Subcutaneous adipose tissue (tissue), 4 donors: ENCODE results near the gene IL18RAP. TPM values are rescaled to one million over a fixed set of nuclear protein-coding genes. Genes with fewer than 3 reads are reported as not detected.

Experiments used
- small RNA-seq: library from RNA; depleted of rRNA; stranded (forward); fragments of <200 nt; gene quantifications from one replicate; pipeline ENCODE3, GENCODE V24; 2016
- total RNA-seq, 4 donors: library from RNA; depleted of rRNA; stranded (reverse); fragments of >200 nt; gene quantifications; one replicate each; pipeline ENCODE4 v1.1.0, GENCODE V29; 2016

IL18RAP gene
- total RNA-seq, 4 donors from 2014 or later: 2.0 to 7.2 (median 3.6) TPM

Small RNA genes within 50 kb of the gene (small RNA-seq; reads per million reads assigned to genes)
- gene MIR4772: not detected

Other genes with a start within 250 kb of the IL18RAP start
- gene IL1RL2, start 236.1 kb upstream of the IL18RAP start, total RNA-seq: under 1 TPM in 2 of 4 donors, not detected in 2; 0.17 to 0.44 TPM
- gene IL1RL1, start 111.6 kb upstream of the IL18RAP start, total RNA-seq: 10 to 100 TPM; 15.8 to 25.1 (median 17.2) TPM
- gene IL18R1, start 67.4 kb upstream of the IL18RAP start, total RNA-seq: 10 to 100 TPM; 12.6 to 24.9 (median 21.2) TPM
- not detected for gene SLC9A4, start 50.1 kb downstream of the IL18RAP start, total RNA-seq
- under 1 TPM in 3 of 4 donors, not detected in 1; under 0.01 to 0.49 (median 0.17) TPM for gene SLC9A2, start 196.4 kb downstream of the IL18RAP start, total RNA-seq